ENCODE data around the gene MS4A4E. TPM values are rescaled to one million over a fixed set of nuclear protein-coding genes. Genes with fewer than 3 reads are reported as not detected.
"Not testable (repeated sequence)": the region's sequence is repeated elsewhere in the genome, so short reads cannot be mapped to it uniquely, and the experiment has no call there.

MS4A4E gene
- 0.85 TPM for polyA plus RNA-seq
- long read RNA-seq, donor 1: 0 reads
- long read RNA-seq, donor 2, partial matches to known transcripts: 10 of 10 reads
- long read RNA-seq, donor 2, other reads (novel, unspliced or antisense): 0 of 10 reads
- long read RNA-seq, donor 3: 0 reads
- long read RNA-seq, donor 4: 0 reads
- long read RNA-seq, donor 5: 0 reads
- long read RNA-seq, donor 6, partial matches to known transcripts: 10 of 10 reads
- long read RNA-seq, donor 6, other reads (novel, unspliced or antisense): 0 of 10 reads
- long read RNA-seq, donor 7: 0 reads
- long read RNA-seq, donor 8: 0 reads
- long read RNA-seq, donor 9: 0 reads
- long read RNA-seq, donor 10, partial matches to known transcripts: 8 of 8 reads
- long read RNA-seq, donor 10, other reads (novel, unspliced or antisense): 0 of 8 reads
- long read RNA-seq, donor 11: 0 reads

- Histone ChIP-seq H3K4me3 (ENCODE audit: low read length) (no peak within 1 kb of the TSS), H3K27me3 (ENCODE audit: control insufficient read depth, insufficient read depth, low read length) (no peaks in the 10 kb centered on the region), H3K27ac (ENCODE audit: low read length) (no peak within 1 kb of the TSS), H3K4me1 (ENCODE audit: control insufficient read depth, insufficient read depth, low read length) (no peaks in the 10 kb centered on the region), H3K36me3 (ENCODE audit: control insufficient read depth, insufficient read depth, low read length) (no peaks in the 10 kb centered on the region), H3K9me3 (ENCODE audit: control insufficient read depth, low read depth, low read length) (no peaks in the 10 kb centered on the region)
- no CpG with 5 or more reads among the region's 5 CpGs for WGBS (ENCODE audit: insufficient coverage, low lambda C conversion rate)
- DNase-seq: no peak
These were observed at the start of gene MS4A4E for GRCh38 chr11:60242740-60243239. TSS of gene MS4A4E (minus strand) at chr11:60243137. CDS start at chr11:60230055, 13,082 bp downstream.

- no CpG with 5 or more reads among the region's 2 CpGs for WGBS (ENCODE audit: insufficient coverage, low lambda C conversion rate)
- Histone ChIP-seq H3K36me3 (ENCODE audit: control insufficient read depth, insufficient read depth, low read length) (no peaks in the 10 kb centered on the region), H3K4me1 (ENCODE audit: control insufficient read depth, insufficient read depth, low read length) (no peaks in the 10 kb centered on the region), H3K9me3 (ENCODE audit: control insufficient read depth, low read depth, low read length) (peaks cover 3% of the 10 kb centered on the region), H3K27ac (ENCODE audit: low read length) (no peak overlapping the region), H3K27me3 (ENCODE audit: control insufficient read depth, insufficient read depth, low read length) (no peaks in the 10 kb centered on the region), H3K4me3 (ENCODE audit: low read length) (no peak overlapping the region)
- no peak for DNase-seq
These were observed 49.2 kb upstream of the MS4A4E start for GRCh38 chr11:60292145-60292544.

GRCh38 chr11:60288531-60288930 is 45.6 kb upstream of the MS4A4E start:
- no peak overlapping the region for H3K4me3 ChIP-seq (ENCODE audit: low read length)
- peaks cover 3% of the 10 kb centered on the region for H3K9me3 ChIP-seq (ENCODE audit: control insufficient read depth, low read depth, low read length)
- WGBS (ENCODE audit: insufficient coverage, low lambda C conversion rate): no CpG with 5 or more reads among the region's 1 CpG
- no peaks in the 10 kb centered on the region for H3K27me3 ChIP-seq (ENCODE audit: control insufficient read depth, insufficient read depth, low read length)
- no peaks in the 10 kb centered on the region for H3K4me1 ChIP-seq (ENCODE audit: control insufficient read depth, insufficient read depth, low read length)
- no peak for DNase-seq
- H3K36me3 ChIP-seq (ENCODE audit: control insufficient read depth, insufficient read depth, low read length): no peaks in the 10 kb centered on the region
- no peak overlapping the region for H3K27ac ChIP-seq (ENCODE audit: low read length)

- not testable (repeated sequence) for H3K4me3 ChIP-seq (ENCODE audit: low read length); H3K4me1 ChIP-seq (ENCODE audit: control insufficient read depth, insufficient read depth, low read length); DNase-seq; H3K36me3 ChIP-seq (ENCODE audit: control insufficient read depth, insufficient read depth, low read length); H3K9me3 ChIP-seq (ENCODE audit: control insufficient read depth, low read depth, low read length); H3K27ac ChIP-seq (ENCODE audit: low read length); H3K27me3 ChIP-seq (ENCODE audit: control insufficient read depth, insufficient read depth, low read length)
- WGBS (ENCODE audit: insufficient coverage, low lambda C conversion rate): no CpG with 5 or more reads among the region's 7 CpGs
These were observed 42.6 kb upstream of the MS4A4E start for GRCh38 chr11:60285411-60286126.

- no peaks in the 10 kb centered on the region for H3K27me3 ChIP-seq (ENCODE audit: control insufficient read depth, insufficient read depth, low read length)
- H3K4me1 ChIP-seq (ENCODE audit: control insufficient read depth, insufficient read depth, low read length): no peaks in the 10 kb centered on the region
- no peaks in the 10 kb centered on the region for H3K9me3 ChIP-seq (ENCODE audit: control insufficient read depth, low read depth, low read length)
- H3K4me3 ChIP-seq (ENCODE audit: low read length): no peak overlapping the region
- DNase-seq: no peak
- 100% methylated on average over 1 of the region's 2 CpGs for WGBS (ENCODE audit: insufficient coverage, low lambda C conversion rate)
- H3K36me3 ChIP-seq (ENCODE audit: control insufficient read depth, insufficient read depth, low read length): no peaks in the 10 kb centered on the region
- no peak overlapping the region for H3K27ac ChIP-seq (ENCODE audit: low read length)
These were observed 39.3 kb upstream of the MS4A4E start for GRCh38 chr11:60282286-60282685.

- no peak overlapping the region for H3K4me3 ChIP-seq (ENCODE audit: low read length)
- no peak for DNase-seq
- 80% methylated on average over 1 of the region's 2 CpGs for WGBS (ENCODE audit: insufficient coverage, low lambda C conversion rate)
- H3K4me1 ChIP-seq (ENCODE audit: control insufficient read depth, insufficient read depth, low read length): no peaks in the 10 kb centered on the region
- H3K27me3 ChIP-seq (ENCODE audit: control insufficient read depth, insufficient read depth, low read length): no peaks in the 10 kb centered on the region
- no peaks in the 10 kb centered on the region for H3K9me3 ChIP-seq (ENCODE audit: control insufficient read depth, low read depth, low read length)
- no peaks in the 10 kb centered on the region for H3K36me3 ChIP-seq (ENCODE audit: control insufficient read depth, insufficient read depth, low read length)
- no peak overlapping the region for H3K27ac ChIP-seq (ENCODE audit: low read length)
These were observed 38.5 kb upstream of the MS4A4E start for GRCh38 chr11:60281485-60281884.

GRCh38 chr11:60280412-60280811 is 37.5 kb upstream of the MS4A4E start, which contains the start of gene MS4A4A:
TSS of gene MS4A4A (plus strand) at chr11:60280666. CDS start at chr11:60280676, 10 bp downstream.
- no peaks in the 10 kb centered on the region for H3K36me3 ChIP-seq (ENCODE audit: control insufficient read depth, insufficient read depth, low read length)
- no peak for DNase-seq
- H3K27ac ChIP-seq (ENCODE audit: low read length): no peak within 1 kb of the TSS
- no peaks in the 10 kb centered on the region for H3K4me1 ChIP-seq (ENCODE audit: control insufficient read depth, insufficient read depth, low read length)
- peak within 1 kb of the TSS; percentile 1 for H3K4me3 ChIP-seq (ENCODE audit: low read length)
- H3K9me3 ChIP-seq (ENCODE audit: control insufficient read depth, low read depth, low read length): no peaks in the 10 kb centered on the region
- H3K27me3 ChIP-seq (ENCODE audit: control insufficient read depth, insufficient read depth, low read length): no peaks in the 10 kb centered on the region
- no CpG with 5 or more reads among the region's 3 CpGs for WGBS (ENCODE audit: insufficient coverage, low lambda C conversion rate)

GRCh38 chr11:60274416-60274815 is 31.5 kb upstream of the MS4A4E start:
- DNase-seq: no peak
- Histone ChIP-seq H3K27ac (ENCODE audit: low read length) (no peak overlapping the region), H3K36me3 (ENCODE audit: control insufficient read depth, insufficient read depth, low read length) (no peaks in the 10 kb centered on the region), H3K4me1 (ENCODE audit: control insufficient read depth, insufficient read depth, low read length) (no peaks in the 10 kb centered on the region), H3K9me3 (ENCODE audit: control insufficient read depth, low read depth, low read length) (no peaks in the 10 kb centered on the region), H3K4me3 (ENCODE audit: low read length) (no peak overlapping the region), H3K27me3 (ENCODE audit: control insufficient read depth, insufficient read depth, low read length) (no peaks in the 10 kb centered on the region)

- H3K9me3 ChIP-seq (ENCODE audit: control insufficient read depth, low read depth, low read length): no peaks in the 10 kb centered on the region
- WGBS (ENCODE audit: insufficient coverage, low lambda C conversion rate): 33% methylated on average over 1 of the region's 4 CpGs
- no peaks in the 10 kb centered on the region for H3K36me3 ChIP-seq (ENCODE audit: control insufficient read depth, insufficient read depth, low read length)
- H3K27ac ChIP-seq (ENCODE audit: low read length): no peak overlapping the region
- H3K4me3 ChIP-seq (ENCODE audit: low read length): no peak overlapping the region
- peak in 1 of 2 donors; percentile 4 for DNase-seq
- peaks cover 4% of the 10 kb centered on the region for H3K27me3 ChIP-seq (ENCODE audit: control insufficient read depth, insufficient read depth, low read length)
- no peaks in the 10 kb centered on the region for H3K4me1 ChIP-seq (ENCODE audit: control insufficient read depth, insufficient read depth, low read length)
These were observed 22.7 kb upstream of the MS4A4E start for GRCh38 chr11:60265373-60266214.

GRCh38 chr11:60264644-60265043 is 21.7 kb upstream of the MS4A4E start:
- no peaks in the 10 kb centered on the region for H3K36me3 ChIP-seq (ENCODE audit: control insufficient read depth, insufficient read depth, low read length)
- H3K27ac ChIP-seq (ENCODE audit: low read length): no peak overlapping the region
- no peaks in the 10 kb centered on the region for H3K9me3 ChIP-seq (ENCODE audit: control insufficient read depth, low read depth, low read length)
- H3K4me3 ChIP-seq (ENCODE audit: low read length): no peak overlapping the region
- WGBS (ENCODE audit: insufficient coverage, low lambda C conversion rate): 100% methylated on average over 2 of the region's 5 CpGs
- no peak for DNase-seq
- H3K27me3 ChIP-seq (ENCODE audit: control insufficient read depth, insufficient read depth, low read length): peaks cover 4% of the 10 kb centered on the region
- H3K4me1 ChIP-seq (ENCODE audit: control insufficient read depth, insufficient read depth, low read length): no peaks in the 10 kb centered on the region
